Endothelial cell of umbilical vein (primary cell): ENCODE results near the gene EFHD1.

Experiments
- CTCF ChIP-seq, 2 donors: IDR thresholded peaks; 1 replicate in 1 of 2; 2 replicates in 1 of 2; pipeline ENCODE4 v1.5.1; 2011; ENCODE audit warnings: low read length in 2 of 2, mild to moderate bottlenecking in 2 of 2, moderate library complexity in 2 of 2, control low read depth in 1 of 2, inconsistent platforms in 1 of 2, low read depth in 1 of 2; ENCODE audit not compliant: insufficient read depth in 1 of 2; ENCODE audit errors: extremely low read depth in 1 of 2
- EZH2 ChIP-seq: IDR thresholded peaks from 2 replicates; pipeline ENCODE4 v1.6.1; 2012; ENCODE audit warnings: borderline replicate concordance, low read depth, mild to moderate bottlenecking, moderate library complexity, low read length, inconsistent platforms; ENCODE audit not compliant: severe bottlenecking
- FOS ChIP-seq: IDR thresholded peaks from 2 replicates; pipeline ENCODE4 v1.6.1; 2011; ENCODE audit warnings: mild to moderate bottlenecking, low read length, moderate library complexity, borderline replicate concordance; ENCODE audit not compliant: insufficient read depth
- GATA2 ChIP-seq: IDR thresholded peaks from 2 replicates; pipeline ENCODE4 v1.7.0; 2011; ENCODE audit warnings: low read depth, mild to moderate bottlenecking, moderate library complexity, mixed read lengths, low read length; ENCODE audit not compliant: insufficient read length, insufficient read depth
- JUN ChIP-seq: IDR thresholded peaks from 2 replicates; pipeline ENCODE4 v1.6.1; 2011; ENCODE audit warnings: borderline replicate concordance, low read depth; ENCODE audit not compliant: insufficient read length, insufficient read depth
- MAX ChIP-seq: IDR thresholded peaks from 2 replicates; pipeline ENCODE4 v1.6.1; 2011; ENCODE audit not compliant: insufficient read depth, insufficient read length
- MYC ChIP-seq: IDR thresholded peaks from one replicate; pipeline ENCODE4 v1.6.1; 2011; ENCODE audit warnings: mild to moderate bottlenecking, low read depth, low read length
- POLR2A ChIP-seq: IDR thresholded peaks from 2 replicates; pipeline ENCODE4 v1.6.1; 2012; ENCODE audit warnings: low read depth, mild to moderate bottlenecking, control low read depth, low read length
- POLR2AphosphoS5 ChIP-seq: IDR thresholded peaks from 2 replicates; pipeline ENCODE4 v1.6.1; 2012; ENCODE audit warnings: low read depth, mild to moderate bottlenecking, control low read depth, low read length, moderate library complexity; ENCODE audit not compliant: insufficient read depth

- TF ChIP-seq POLR2AphosphoS5, result no peak
- TF ChIP-seq CTCF (IDR thresholded peaks at IDR 0.05; ENCODE audit: extremely low read depth in 1 of 2, insufficient read depth in 1 of 2, low read depth in 1 of 2, low read length in 2 of 2), result no peak
- no peak for TF ChIP-seq EZH2
- no peak for TF ChIP-seq POLR2A
- no peak for TF ChIP-seq MAX
- no peak for TF ChIP-seq FOS
- TF ChIP-seq JUN, result no peak
- TF ChIP-seq MYC, result no peak
- no peak for TF ChIP-seq GATA2
Observed at GRCh38 chr2:232643147-232643425, 9.7 kb downstream of the EFHD1 start.
